Activated CD8-positive, alpha-beta memory T cell treated with anti-CD3 and anti-CD28 coated beads, Interleukin-2, amount 50 U/mL, for 24 hours (primary cell): ENCODE results near the gene SPRING1.
"Not testable (repeated sequence)": the region's sequence is repeated elsewhere in the genome, so short reads cannot be mapped to it uniquely, and the experiment has no call there.

Experiments used
- DNase-seq: peaks from one replicate; pipeline ENCODE4 v3.0.0-alpha.2; 2020; ENCODE audit errors: extremely low read depth

The SPRING1 gene

DNA sequence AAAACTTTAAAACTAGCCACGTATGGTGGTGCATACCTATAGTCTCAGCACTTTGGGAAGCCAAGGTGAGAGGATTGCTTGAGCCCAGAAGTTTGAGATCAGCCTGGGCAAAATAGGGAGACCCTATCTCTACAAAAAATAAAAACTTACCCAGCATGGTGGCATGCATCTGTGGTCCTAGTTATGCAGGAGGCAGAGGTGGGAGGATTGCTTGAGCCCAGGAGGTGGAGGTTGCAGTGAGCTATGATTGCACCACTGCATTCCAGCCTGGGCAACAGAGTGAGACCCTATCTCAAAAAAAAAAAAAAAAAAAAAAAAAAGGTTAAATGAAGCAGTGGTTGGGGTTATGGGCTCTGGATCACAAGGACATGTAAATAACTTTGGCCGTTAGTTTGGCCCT, 4.9 kb upstream of the SPRING1 start:
- not testable (repeated sequence) for DNase-seq

DNA sequence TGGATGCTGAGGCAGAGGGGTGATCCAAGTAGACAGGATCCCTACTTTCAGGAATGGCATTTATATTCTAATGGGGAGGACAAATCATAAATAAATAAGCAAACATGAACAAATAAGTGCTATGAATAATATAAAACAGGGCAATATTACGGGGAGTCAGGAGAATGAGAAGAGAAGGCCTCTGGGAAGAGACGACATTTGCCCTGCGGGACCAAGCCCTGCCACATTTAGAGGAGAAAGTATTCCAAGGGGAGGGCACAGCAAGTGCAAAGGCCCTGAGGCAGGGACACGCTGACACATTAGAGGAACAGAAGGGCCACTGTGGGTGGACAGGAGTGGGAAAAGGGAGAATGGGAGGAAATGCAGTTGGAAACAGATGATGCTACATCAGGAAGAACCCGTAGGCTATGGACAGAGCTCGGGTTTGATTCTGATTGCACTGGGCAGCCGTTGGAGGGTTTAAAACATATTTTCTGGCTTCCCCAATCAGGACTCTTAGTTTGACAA, 1.6 kb upstream of the SPRING1 start:
- DNase-seq = no peak

DNA sequence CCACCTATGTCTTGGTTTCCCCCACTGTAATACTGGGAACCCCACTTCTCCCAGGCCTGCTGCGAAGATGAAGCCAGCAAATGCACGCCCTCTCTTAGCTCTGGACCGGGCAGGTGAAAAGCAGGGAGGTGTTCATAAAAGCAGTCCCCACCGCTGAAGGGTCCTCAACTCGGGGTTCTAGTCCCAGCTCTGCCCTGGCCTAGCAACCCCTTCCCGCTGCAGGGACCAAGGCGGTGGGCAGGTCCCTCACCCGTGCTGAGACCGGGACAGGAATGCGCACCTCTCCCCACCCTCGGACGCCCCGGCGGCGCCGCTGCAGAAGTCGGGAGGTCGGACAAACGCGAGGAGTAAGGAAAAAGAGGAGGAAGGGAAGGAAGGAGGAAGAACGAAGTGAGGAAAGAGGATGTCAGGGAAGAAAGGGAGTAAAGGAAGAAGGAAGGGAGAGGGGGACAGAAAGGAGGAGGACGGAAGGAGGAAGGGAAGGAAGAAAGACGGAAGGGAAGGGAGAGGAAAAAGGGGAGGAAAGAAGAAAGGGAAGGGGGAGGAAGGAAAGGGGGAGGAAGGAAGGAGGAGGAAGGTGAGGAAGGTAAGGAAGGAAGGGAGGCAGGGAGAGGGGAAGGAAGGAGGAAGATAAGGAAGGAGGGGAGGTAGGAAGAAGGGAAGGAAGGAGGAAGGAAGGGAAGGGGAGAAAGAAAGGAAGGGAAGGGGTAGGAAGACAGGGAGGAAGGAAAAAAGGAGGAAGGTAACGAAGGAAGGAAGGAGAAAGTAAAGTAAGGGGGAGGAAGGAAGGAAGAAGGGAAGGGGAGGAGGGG, 701 bp downstream of the SPRING1 start:
- no peak for DNase-seq

DNA sequence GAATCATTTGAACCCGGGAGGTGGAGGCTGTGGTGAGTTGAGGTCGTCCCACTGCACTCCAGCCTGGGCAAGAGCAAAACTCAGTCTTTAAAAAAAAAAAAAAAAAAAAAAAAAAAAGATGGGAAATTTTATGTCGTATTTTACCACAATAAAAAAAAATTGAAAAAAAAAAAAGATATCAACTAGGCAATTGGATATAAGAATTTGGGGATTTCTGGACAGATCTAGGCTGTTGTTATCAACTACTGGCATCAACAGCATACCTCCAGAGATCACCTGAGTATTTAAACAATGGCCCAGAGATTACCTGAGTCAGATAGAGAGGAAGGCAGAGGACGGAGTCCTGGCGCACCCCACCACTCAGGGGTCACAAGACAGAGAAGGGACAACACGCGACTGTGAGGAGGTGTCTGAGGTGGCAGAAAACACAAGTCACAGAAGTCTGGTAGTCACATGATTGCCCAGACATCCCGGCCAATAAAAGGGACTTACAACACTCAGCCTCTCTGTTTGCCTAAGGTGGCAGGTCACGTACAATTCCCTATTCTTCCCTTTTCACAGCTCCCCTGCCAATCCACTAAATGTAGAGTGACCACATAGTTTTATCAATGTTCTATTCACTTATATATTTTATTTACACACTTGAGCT, 1.8 kb downstream of the SPRING1 start:
- no peak for DNase-seq

DNA sequence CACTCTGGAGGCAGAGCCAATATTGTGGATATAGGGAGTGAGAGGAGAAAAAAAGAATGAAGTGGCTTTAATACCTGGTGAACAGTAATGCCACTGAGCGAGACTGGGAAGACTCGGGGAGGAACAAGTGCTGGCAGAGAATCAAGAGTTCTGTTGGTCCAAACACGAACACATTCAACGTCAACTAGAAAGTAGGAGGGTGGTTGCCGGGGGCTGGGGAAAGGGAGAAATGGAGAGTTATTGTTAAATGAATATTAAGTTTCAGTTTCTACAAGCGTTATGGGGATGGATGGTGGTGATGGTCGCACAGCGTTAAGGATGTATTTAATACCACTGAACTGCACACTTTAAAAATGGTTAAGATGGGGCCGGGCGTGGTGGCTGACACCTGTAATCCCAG, 2.8 kb downstream of the SPRING1 start:
- no peak for DNase-seq

DNA sequence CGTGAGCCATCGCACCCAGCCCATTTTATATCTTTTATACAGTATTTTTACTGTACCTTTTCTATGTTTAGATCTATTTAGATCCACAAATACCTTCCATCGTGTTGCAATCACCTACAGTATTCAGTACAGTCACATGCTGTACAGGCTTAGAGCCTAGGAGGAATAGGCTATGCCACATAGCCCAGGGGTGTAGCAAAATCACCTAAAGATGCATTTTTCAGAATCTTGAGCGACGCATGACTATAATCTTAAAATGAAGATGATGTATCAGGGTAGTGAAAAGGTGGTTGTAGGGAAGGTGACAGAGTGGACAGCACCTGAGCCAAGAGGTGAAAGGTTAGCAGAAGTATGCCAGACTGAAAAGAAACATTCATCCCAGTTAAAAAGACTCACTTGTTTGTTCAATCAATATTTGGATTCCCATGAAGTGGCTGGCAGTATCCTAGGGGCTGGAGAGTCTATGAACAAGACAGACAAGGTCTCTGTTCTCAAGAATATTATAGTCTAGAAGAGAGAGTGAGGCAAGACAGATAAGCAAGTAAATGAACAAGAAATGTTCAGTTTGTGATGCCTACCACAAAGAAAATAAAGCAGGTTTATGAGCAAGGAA, 3.6 kb downstream of the SPRING1 start:
- no peak for DNase-seq

DNA sequence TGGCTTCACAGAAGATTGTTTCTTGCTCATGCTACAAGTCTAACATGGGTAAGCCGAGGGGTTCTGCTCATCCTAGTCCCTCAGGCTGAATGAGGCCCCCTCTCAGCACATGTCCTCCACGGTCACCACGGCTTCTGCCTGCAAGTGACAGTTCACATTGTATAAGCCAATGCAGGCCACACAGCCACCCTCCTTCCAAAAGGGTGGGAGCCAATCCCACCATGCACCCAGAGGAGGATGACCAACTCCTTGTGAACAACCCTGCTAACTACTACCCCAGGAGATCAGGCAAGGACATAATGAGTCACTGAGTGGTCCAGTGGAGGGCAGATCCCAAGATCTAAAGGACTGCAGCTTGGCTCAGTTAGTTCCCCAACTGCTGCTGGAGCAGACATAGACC, 6.1 kb downstream of the SPRING1 start:
- DNase-seq = no peak

DNA sequence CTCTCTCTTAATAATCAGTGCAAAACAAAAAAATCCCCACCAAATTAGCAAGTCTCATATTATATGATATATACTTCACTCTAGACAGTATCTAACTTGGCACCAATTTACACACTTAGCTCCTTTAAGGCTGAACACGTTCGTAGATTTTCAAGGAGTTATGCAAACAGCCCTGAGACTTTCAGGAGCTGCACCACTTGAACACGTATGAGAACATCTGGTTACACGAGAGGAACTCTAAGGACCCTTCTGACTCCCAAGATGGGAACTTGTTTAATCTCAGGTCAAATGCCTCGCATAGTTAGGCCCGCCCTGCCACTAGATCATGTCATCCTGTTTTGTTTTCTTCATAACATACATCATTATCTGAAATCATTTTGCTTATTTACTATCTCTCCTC, 10.0 kb downstream of the SPRING1 start:
- no peak for DNase-seq

DNA sequence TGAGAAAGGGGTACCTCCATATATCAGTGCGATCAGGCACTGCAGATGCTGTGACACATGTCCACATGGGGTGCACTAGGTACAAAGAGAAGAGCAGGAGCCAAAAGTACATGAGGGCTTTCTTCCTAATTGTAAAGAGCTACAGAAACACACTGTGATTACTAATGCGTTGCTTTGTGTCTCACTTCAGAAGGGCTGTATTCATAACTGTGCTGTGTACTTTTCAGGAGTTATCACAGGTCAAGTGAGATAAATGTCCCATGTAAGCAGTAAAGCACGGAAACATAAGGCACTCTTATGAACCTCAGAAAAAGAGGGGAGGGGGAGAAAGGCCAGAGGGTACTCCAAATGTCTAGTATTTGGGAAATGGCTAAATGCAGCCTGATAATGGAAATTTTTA, 10.6 kb downstream of the SPRING1 start:
- DNase-seq = no peak

DNA sequence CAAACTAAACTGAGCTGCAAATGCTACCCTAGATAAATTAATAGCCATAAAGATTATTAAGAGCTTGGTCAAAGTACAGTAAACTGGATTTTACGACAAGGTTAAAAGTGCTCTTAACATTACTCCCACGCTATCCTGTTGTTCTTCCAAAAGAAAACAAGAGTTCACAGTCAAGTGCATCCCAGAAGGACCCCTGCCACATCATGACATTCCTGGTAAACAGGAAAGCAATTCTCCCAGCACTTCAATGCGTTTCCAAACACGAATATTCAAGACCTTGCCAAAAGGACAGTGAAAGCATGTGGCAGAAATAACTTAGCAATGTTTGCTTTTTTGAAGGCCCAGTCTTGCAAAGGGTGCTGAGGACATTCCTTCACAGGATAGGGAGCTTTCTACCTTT, 11.2 kb downstream of the SPRING1 start:
- DNase-seq = no peak

DNA sequence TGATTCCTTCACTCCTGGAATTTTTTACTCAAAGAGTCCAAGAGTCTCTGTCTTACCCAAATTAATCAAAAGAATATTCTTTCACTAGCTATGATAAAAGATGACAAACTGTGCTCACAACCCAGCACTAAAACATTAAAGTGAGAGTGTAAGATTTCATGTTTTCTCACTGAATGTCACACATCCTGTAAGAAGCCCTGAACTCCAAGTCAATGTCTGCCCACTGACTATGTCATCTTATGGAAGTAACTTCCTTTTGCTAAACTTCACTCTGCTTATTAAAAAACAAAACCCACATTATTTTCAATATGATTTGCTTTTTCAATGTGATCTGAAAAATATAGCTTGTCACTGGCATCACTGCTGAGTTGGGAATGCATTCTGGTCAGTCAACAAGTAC, 15.6 kb downstream of the SPRING1 start:
- no peak for DNase-seq

DNA sequence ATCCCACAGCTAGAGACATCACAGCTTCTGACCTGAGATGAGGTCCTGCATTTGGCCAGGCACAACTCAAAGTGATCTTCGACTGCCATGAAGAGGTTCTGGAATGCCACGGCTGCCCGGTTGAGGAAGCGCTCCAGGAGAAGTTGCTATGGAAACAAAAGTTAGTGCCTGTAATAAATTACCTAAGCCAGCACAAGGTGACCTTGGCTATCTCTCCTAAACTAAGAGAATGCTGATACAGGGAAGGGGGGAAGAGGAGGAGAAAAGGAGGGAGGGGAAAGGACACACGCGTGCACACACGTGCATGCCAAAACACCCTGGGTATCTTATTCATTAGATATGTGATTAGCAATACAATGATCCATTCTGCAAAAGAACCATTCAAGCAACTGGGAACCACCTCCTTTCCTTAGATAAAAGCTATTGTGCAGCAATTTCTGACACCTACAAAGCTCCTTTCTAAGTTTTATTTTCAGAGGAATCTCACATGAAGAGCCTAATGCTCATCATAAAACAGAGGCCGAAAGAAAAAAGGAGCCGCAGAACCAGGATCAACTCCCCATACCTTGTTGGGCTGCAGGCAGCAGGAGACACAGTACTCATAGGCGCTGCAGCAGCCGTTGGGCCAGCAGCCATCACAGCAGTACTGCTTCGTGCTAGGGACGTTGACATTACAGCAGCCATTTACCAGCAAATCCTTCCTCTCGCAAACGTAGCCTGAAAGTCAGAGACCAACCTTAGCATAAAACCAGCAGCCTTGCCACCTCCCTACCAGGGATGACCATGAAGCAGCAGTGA, 17.9 kb downstream of the SPRING1 start:
- DNase-seq = no peak

DNA sequence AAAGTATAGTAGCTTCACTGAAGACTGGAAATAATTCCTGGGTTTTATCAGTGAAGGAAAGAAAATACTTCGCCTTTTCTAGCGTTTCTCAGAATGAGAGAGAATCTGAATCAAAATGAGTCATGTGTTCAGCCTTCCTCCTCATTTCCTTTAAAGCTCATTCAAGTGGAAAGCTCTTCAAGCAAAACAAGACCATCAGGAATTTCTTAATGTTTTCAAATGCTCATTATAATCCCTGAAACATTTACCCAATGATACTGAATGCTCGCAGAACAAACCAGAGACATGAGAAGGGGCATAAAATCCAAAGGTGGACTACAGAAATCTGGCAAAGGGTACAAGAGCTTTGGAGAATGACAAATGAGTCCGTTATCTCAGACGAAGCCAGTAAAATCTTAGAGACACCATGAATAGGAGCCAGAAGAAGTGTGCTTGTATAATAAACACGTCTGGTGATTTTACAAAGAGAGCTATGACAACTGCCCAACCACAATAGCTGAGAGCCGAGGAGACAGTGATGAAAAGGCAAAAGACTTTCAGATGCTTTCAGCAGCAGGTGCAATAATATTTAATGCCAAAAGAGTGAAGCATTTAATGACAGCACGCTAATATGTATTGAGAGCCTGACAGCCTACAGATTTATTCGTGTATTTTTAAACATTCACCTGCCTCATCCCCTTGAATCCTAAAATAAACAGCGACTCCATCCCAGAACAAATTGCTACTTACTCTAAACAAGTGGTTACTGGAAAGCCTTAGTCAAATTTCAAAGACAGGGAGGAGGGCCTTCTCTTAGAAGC, 19.0 kb downstream of the SPRING1 start:
- no peak for DNase-seq

DNA sequence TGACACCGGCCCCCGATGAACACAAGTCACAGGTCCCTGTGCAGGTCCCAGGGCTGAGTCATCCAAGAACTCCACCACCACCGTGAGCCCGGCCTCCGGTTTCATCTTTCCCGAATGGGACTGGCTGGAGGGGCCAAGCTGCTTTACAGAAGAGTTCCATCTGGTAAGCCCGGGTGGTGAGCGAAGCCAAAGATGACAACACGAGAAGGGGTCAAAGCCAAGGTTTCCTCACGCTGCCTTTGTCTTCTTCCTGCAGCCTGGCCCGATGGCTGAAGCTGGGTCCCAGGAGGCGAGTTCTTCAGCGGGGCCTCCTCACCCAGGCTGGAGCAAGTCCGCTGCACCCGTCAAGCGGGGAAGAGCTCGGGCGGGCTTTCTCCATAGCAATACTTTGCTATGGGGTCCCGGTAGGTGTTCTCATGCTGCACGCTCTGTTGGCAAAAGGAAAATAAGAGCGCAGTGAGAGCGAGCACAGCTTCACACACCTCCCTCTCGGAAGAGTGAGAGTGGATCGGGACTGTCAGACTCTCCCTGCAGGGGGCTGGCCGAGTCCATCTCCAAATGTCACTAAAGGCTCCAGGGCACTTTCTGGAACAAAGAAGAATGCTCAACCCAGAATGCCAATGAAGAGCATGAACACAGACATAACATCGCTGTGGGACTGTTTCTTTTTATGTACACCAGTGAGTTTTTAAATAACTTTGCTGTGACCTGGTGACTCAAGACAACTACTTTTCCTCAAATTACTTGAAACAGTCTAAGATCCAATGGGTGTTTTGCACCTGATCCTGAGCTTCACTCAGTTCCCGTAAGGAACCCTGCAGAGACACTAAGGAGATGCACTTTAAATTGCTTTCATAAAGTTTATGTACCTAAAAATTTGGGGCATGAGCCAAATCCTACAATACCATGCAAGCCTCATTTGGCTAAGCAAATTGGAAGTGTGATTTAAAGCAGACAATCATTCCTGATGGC, 20.1 kb downstream of the SPRING1 start:
- DNase-seq = no peak

DNA sequence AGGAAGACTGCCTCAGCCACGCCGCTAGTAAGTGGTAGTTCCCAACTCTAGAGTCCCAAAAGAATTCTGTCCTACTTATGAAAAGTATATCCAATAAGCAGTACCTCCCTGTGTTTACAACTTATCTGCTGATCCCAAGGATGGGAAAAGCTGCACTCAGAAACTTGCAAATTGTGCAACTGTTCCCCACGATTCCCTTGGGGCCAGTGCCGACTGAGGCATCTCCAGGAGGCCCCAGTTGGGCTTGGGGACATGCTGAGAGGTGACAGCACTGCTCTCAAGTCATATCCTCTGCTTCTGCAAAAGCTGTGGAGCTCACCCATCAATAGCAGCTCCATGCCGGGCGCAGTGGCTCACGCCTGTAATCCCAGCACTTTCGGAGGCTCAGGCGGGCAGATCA, 23.7 kb downstream of the SPRING1 start:
- DNase-seq = no peak

DNA sequence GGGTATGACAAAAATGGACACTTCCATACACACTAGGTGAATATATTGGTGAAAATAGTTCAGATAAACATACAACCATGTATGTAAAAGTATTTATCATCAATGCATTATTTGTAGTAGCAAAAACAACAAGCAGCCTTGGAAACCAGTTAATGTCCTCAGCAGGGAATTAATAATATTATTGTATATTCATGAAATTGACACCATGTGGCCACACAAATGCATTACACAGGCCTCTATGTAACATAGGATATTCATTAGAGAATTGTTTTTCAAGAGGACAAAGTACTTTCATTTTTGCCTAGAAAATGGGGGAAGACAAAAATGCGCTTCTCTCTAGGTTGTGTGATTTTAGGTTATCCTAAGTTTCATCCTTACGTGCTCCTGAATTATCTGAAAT, 24.3 kb downstream of the SPRING1 start:
- DNase-seq = no peak

DNA sequence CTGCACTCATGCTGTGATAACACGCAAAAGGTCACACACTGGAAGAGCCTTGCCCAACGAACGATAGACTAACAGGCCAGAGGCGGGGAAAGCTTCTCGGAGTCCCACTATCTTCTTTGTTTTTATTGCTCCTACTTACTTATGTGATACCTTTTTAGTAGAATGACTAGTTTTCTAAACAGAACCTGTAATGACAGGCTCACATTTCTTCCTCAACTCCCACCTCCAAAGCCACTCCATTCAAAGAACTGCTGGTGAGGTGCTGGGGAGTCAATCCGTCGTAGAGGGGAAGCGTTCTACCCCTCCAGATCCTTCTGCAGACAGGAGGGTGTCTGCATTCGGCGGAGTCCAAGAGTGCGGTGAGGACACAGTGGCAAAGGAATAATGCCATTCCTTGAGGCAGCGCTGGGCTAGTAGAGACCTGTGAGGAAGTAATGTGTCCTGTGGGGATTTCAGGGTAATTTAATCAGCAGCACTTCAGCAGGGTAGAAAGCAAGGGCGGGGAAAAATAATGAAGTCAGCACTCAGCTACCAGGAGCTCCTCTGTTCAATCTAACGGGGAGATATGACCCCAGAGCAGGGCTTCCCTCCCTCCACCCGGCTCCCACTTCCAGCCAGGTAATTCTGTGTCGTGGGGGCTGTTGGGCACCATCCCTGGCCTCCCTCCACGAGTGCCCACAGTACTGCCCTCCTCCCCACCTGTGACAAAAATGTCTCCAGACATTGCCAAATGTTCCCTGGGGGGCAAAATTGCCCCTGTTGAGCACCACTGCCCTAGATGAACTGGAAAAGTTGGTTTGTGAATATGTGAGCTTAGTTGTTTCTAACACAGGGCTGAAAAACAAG, 25.2 kb downstream of the SPRING1 start:
- DNase-seq = no peak

DNA sequence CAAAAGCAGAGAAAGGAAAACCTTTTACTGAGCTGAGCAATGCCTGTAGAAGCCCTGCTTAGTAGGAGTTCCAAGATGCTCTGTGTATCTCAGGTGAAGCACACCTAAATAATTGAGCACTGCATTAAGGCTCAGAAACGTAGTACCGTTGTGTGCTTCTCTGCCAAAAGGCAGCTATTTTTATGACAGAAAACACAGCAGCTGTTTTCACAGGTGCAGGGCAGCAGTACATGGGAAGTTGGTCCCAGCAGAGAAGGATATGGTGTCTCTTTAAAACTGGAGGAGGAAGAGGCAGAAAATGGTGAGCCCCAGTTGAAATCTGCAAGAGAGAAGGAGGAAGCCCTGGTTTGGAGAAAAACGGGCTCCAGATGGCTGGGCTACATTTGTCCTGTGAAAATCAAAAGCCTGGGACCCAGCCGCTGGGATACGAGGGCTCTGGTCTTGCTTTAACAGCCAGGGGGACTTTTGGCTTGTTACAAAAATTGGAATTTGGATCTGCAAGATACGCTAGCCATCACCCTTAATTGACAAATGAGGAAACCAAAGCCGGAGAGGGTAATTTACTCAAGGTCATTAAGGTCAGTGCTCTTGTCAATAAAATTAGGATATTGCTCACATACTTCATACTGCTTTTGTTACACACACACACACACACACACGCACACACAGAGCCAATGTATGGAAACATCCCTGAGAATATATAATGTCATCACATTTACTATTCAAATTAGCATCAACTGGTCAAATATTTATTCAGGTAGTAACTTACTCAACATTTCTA, 27.3 kb downstream of the SPRING1 start:
- no peak for DNase-seq
